CD4-positive, alpha-beta T cell (primary cell): ENCODE data around the gene ADAT3. TPM values are rescaled to one million over a fixed set of nuclear protein-coding genes. Genes with fewer than 3 reads are reported as not detected.

Experiments used
- ATAC-seq: fragments of 200-7000 bp; cut with Tn5 transposase; one replicate; pipeline ENCODE4 v1.10.0; 2022; ENCODE audit warnings: mild to moderate bottlenecking; ENCODE audit not compliant: poor library complexity
- CTCF ChIA-PET: fragments of 350-600 bp; sonication (Branson Sonifier 250); formaldehyde crosslinking; loops from one replicate; lab custom pipeline; 2021; ENCODE audit warnings: antibody characterized with exemption, inconsistent platforms; lab: Charles Lee
- POLR2A ChIA-PET: fragments of 350-600 bp; sonication (Branson Sonifier 250); formaldehyde crosslinking; loops from one replicate; lab custom pipeline; 2021; ENCODE audit warnings: antibody characterized with exemption, inconsistent platforms; lab: Charles Lee
- DNase-seq, 14 experiments: peaks; one replicate each; pipeline ENCODE4 v3.0.0-alpha.2; 2013 to 2020; ENCODE audit warnings: mixed read lengths in 2 of 14
- H3K27ac ChIP-seq, 2 donors: one replicate each; pipeline versions ENCODE4 v1.5.1 to v1.7.0; 2013; ENCODE audit warnings: low read length in 2 of 2, low read depth in 1 of 2, mild to moderate bottlenecking in 1 of 2
- H3K27me3 ChIP-seq, 2 experiments: 1 replicate in 1 of 2; 2 replicates in 1 of 2; pipeline versions ENCODE4 v1.6.1 to v1.7.0; 2013; ENCODE audit warnings: low read length in 2 of 2, control low read depth in 1 of 2, mild to moderate bottlenecking in 1 of 2, moderate library complexity in 1 of 2; ENCODE audit not compliant: insufficient read depth in 2 of 2, control insufficient read depth in 1 of 2
- H3K36me3 ChIP-seq: one replicate; pipeline ENCODE4 v1.6.1; 2013; ENCODE audit warnings: low read length, control low read depth; ENCODE audit not compliant: insufficient read depth
- H3K4me1 ChIP-seq: one replicate; pipeline ENCODE4 v1.6.1; 2013; ENCODE audit warnings: low read length, control low read depth; ENCODE audit not compliant: insufficient read depth
- H3K4me3 ChIP-seq: one replicate; pipeline ENCODE4 v1.5.1; 2013; ENCODE audit warnings: mild to moderate bottlenecking, low read length, moderate library complexity
- H3K9me3 ChIP-seq, 2 experiments: 1 replicate in 1 of 2; 2 replicates in 1 of 2; pipeline versions ENCODE4 v1.6.1 to v1.7.0; 2013; ENCODE audit warnings: low read length in 2 of 2, mild to moderate bottlenecking in 2 of 2, control low read depth in 1 of 2, moderate library complexity in 1 of 2; ENCODE audit not compliant: control insufficient read depth in 1 of 2, insufficient read depth in 1 of 2
- H3K27ac Mint-ChIP-seq: one replicate; pipeline ENCODE4 v1.8.0; 2020; ENCODE audit warnings: mixed read lengths
- H3K27me3 Mint-ChIP-seq: one replicate; pipeline ENCODE4 v1.8.0; 2021; ENCODE audit warnings: mixed read lengths
- H3K36me3 Mint-ChIP-seq: one replicate; pipeline ENCODE4 v1.8.0; 2021; ENCODE audit warnings: low read depth, mixed read lengths
- H3K4me1 Mint-ChIP-seq: one replicate; pipeline ENCODE4 v1.8.0; 2021; ENCODE audit warnings: low read depth, mixed read lengths
- H3K4me3 Mint-ChIP-seq: one replicate; pipeline ENCODE4 v1.8.0; 2020; ENCODE audit warnings: mild to moderate bottlenecking, mixed read lengths
- H3K9me3 Mint-ChIP-seq: one replicate; pipeline ENCODE4 v1.8.0; 2020; ENCODE audit warnings: mixed read lengths
- CTCF ChIP-seq: fragments of 200-600 bp; IDR thresholded peaks from one replicate; pipeline ENCODE4 v1.8.0; 2022; ENCODE audit warnings: antibody characterized with exemption, mild to moderate bottlenecking
- intact Hi-C, 2 experiments: fragments of 100-400 bp; cut with DNase I in 1 of 2; cut with micrococcal nuclease in 1 of 2; formaldehyde crosslinking; loops; one replicate each; pipeline versions ENCODE4 v1.15.1 to v1.9.0; 2023 to 2025; cut with DNase I, micrococcal nuclease
- total RNA-seq, 174 experiments: library from RNA in 2 of 174; stranded (reverse) in 2 of 174; gene quantifications; one replicate each; pipeline ENCODE4 v1.2.3 and lab custom pipeline; 2021 to 2026

The ADAT3 gene
- total RNA-seq, 2 experiments from 2014 or later, result 7.9 to 8.2 TPM

GRCh38 chr19:1882089-1882785 is 23.0 kb upstream of the ADAT3 start:
- POLR2A ChIA-PET, result interaction anchor here (0.6 to 1.5 kb wide), 5 partner anchors 16 to 391 kb away, joined by 3 to 8 read pairs (median 5); no protein-coding TSS in a partner anchor

GRCh38 chr19:1882786-1883692 is 22.2 kb upstream of the ADAT3 start:
- ChIA-PET POLR2A (interaction anchor here (1.0 to 2.3 kb wide), 5 partner anchors 15 to 27 kb away, joined by 3 to 11 read pairs (median 5); no protein-coding TSS in a partner anchor), CTCF (interaction anchor here (1.0 to 3.0 kb wide), 3 partner anchors 13 to 46 kb away, joined by 3 to 12 read pairs (median 3); no protein-coding TSS in a partner anchor)
- H3K4me3 ChIP-seq, result peak overlapping the region; percentile 100
- Mint-ChIP-seq H3K4me3 (peak overlapping the region; percentile 99), H3K4me1 (peaks cover 40% of the 10 kb centered on the region), H3K9me3 (no peaks in the 10 kb centered on the region), H3K27me3 (no peaks in the 10 kb centered on the region), H3K36me3 (peaks cover 33% of the 10 kb centered on the region), H3K27ac (peak overlapping the region; percentile 100)
- peak in 1 of 14 experiments; percentile 32 for DNase-seq
- peak overlapping the region; percentile 90 to 94 for H3K27ac ChIP-seq
- TF ChIP-seq CTCF, result no peak
- no peaks in the 10 kb centered on the region for H3K9me3 ChIP-seq
- H3K36me3 ChIP-seq, result peaks cover 12% of the 10 kb centered on the region
- H3K4me1 ChIP-seq, result peaks cover 48% of the 10 kb centered on the region
- intact Hi-C loops, result loop anchor here (1.0 to 5.0 kb wide), 3 partner anchors 9 to 204 kb away; no protein-coding TSS in a partner anchor
- ATAC-seq, result peak; percentile 0
- H3K27me3 ChIP-seq, result no peaks in the 10 kb centered on the region

More at GRCh38 chr19:1882089-1882785, 23.0 kb upstream of the ADAT3 start:
- H3K4me1 ChIP-seq, result peaks cover 48% of the 10 kb centered on the region
- peak overlapping the region; percentile 100 for H3K27ac Mint-ChIP-seq
- no peak for TF ChIP-seq CTCF
- peak overlapping the region; percentile 100 for H3K4me3 ChIP-seq
- H3K27me3 ChIP-seq, result no peaks in the 10 kb centered on the region
- peak; percentile 56 to 94 (median 74) for DNase-seq
- peaks cover 12% of the 10 kb centered on the region for H3K36me3 ChIP-seq
- H3K9me3 Mint-ChIP-seq, result no peaks in the 10 kb centered on the region
- intact Hi-C loops, result loop anchor here (1.0 to 5.0 kb wide), 3 partner anchors 8 to 205 kb away; no protein-coding TSS in a partner anchor
- CTCF ChIA-PET, result interaction anchor here (1.0 kb wide), 1 partner anchor 18 kb away, joined by 3 read pairs; no protein-coding TSS in a partner anchor
- H3K9me3 ChIP-seq, result no peaks in the 10 kb centered on the region
- peaks cover 33% of the 10 kb centered on the region for H3K36me3 Mint-ChIP-seq
- H3K4me3 Mint-ChIP-seq, result peak overlapping the region; percentile 99
- no peaks in the 10 kb centered on the region for H3K27me3 Mint-ChIP-seq
- peak; percentile 68 for ATAC-seq
- peak overlapping the region; percentile 90 to 94 for H3K27ac ChIP-seq
- peaks cover 37% of the 10 kb centered on the region for H3K4me1 Mint-ChIP-seq

GRCh38 chr19:1883784-1884183 is 21.4 kb upstream of the ADAT3 start:
- ATAC-seq (peak; percentile 8), DNase-seq (peak in 5 of 14 experiments; percentile 26 to 64 (median 43))
- H3K27ac ChIP-seq, result peak overlapping the region; percentile 90 to 94
- POLR2A ChIA-PET, result interaction anchor here (1.0 to 3.0 kb wide), 6 partner anchors 7 to 59 kb away, joined by 3 to 29 read pairs (median 7); no protein-coding TSS in a partner anchor
- H3K36me3 ChIP-seq, result peaks cover 12% of the 10 kb centered on the region
- intact Hi-C loops, result loop anchor here in 1 of 2 experiments (5.0 kb wide), 1 partner anchor 204 kb away; no protein-coding TSS in a partner anchor
- CTCF ChIA-PET, result interaction anchor here (1.4 to 3.0 kb wide), 2 partner anchors 13 to 46 kb away, joined by 3 to 12 read pairs; no protein-coding TSS in a partner anchor
- H3K9me3 ChIP-seq, result no peaks in the 10 kb centered on the region
- H3K27me3 ChIP-seq, result no peaks in the 10 kb centered on the region
- no peak for TF ChIP-seq CTCF
- Mint-ChIP-seq H3K27me3 (no peaks in the 10 kb centered on the region), H3K36me3 (peaks cover 33% of the 10 kb centered on the region), H3K4me3 (peak overlapping the region; percentile 99), H3K4me1 (peaks cover 40% of the 10 kb centered on the region), H3K27ac (peak overlapping the region; percentile 100), H3K9me3 (no peaks in the 10 kb centered on the region)
- H3K4me3 ChIP-seq, result peak overlapping the region; percentile 100
- H3K4me1 ChIP-seq, result peaks cover 48% of the 10 kb centered on the region
